Natural killer cell (primary cell): ENCODE measurements around the gene KRT32. TPM values are rescaled to one million over a fixed set of nuclear protein-coding genes. Genes with fewer than 3 reads are reported as not detected.
A peak's percentile ranks its signal among the peaks of the same experiment; 100 is the strongest.

Source experiments
- ATAC-seq, 3 donors: fragments of 150-1000 bp in 2 of 3; fragments of 200-7000 bp in 1 of 3; cut with Tn5 transposase; 1 replicate in 1 of 3; 2 replicates in 2 of 3; pipeline ENCODE4 v1.10.0; 2021; ENCODE audit warnings: mild to moderate bottlenecking in 2 of 3, moderate library complexity in 2 of 3
- DNase-seq, 2 donors: peaks; one replicate each; pipeline versions ENCODE4 v3.0.0 to v3.0.0-alpha.2; 2013 to 2021; ENCODE audit warnings: mixed read lengths in 1 of 2
- H3K27ac ChIP-seq: one replicate; pipeline ENCODE4 v1.5.1; 2013; ENCODE audit warnings: mild to moderate bottlenecking, low read length
- H3K27me3 ChIP-seq: one replicate; pipeline ENCODE4 v1.6.1; 2013; ENCODE audit warnings: low read length; ENCODE audit not compliant: control insufficient read depth, insufficient read depth
- H3K36me3 ChIP-seq: one replicate; pipeline ENCODE4 v1.6.1; 2013; ENCODE audit warnings: low read length; ENCODE audit not compliant: control insufficient read depth, insufficient read depth
- H3K4me1 ChIP-seq: one replicate; pipeline ENCODE4 v1.6.1; 2013; ENCODE audit warnings: low read length; ENCODE audit not compliant: control insufficient read depth, insufficient read depth
- H3K4me3 ChIP-seq: one replicate; pipeline ENCODE4 v1.5.1; 2013; ENCODE audit warnings: low read length
- H3K9me3 ChIP-seq: one replicate; pipeline ENCODE4 v1.6.1; 2013; ENCODE audit warnings: low read length; ENCODE audit not compliant: control insufficient read depth, insufficient read depth
- H3K27ac Mint-ChIP-seq, 2 donors: one replicate each; pipeline ENCODE4 v1.8.0; 2022; ENCODE audit warnings: mild to moderate bottlenecking in 2 of 2, mixed read lengths in 2 of 2, moderate library complexity in 1 of 2
- H3K27me3 Mint-ChIP-seq, 2 donors: one replicate each; pipeline ENCODE4 v1.8.0; 2022; ENCODE audit warnings: low read depth in 2 of 2, mixed read lengths in 2 of 2
- H3K36me3 Mint-ChIP-seq: one replicate; pipeline ENCODE4 v1.8.0; 2022; ENCODE audit warnings: mixed read lengths
- H3K4me1 Mint-ChIP-seq, 2 donors: one replicate each; pipeline ENCODE4 v1.8.0; 2022; ENCODE audit warnings: mixed read lengths in 2 of 2
- H3K4me3 Mint-ChIP-seq: one replicate; pipeline ENCODE4 v1.8.0; 2022; ENCODE audit warnings: mild to moderate bottlenecking, moderate library complexity, mixed read lengths
- H3K9me3 Mint-ChIP-seq, 2 donors: one replicate each; pipeline ENCODE4 v1.8.0; 2022; ENCODE audit warnings: mixed read lengths in 2 of 2
- WGBS: methylation state at CpG from one replicate; pipeline ENCODE4 v1.1.7; 2013; ENCODE audit warnings: missing lambda C conversion rate; ENCODE audit not compliant: insufficient coverage; 5-methylcytosine and 5-hydroxymethylcytosine counted together
- intact Hi-C: fragments of 100-400 bp; cut with micrococcal nuclease; formaldehyde crosslinking; loops from one replicate; pipeline ENCODE4 v1.14.2; 2022
- total RNA-seq, 4 donors: library from RNA; stranded (reverse); fragments of 120-200 nt in 1 of 4; gene quantifications; one replicate each; pipeline versions ENCODE4 v1.2.3 to v1.2.4, GENCODE V29; 2013 to 2022
- TF ChIP-seq, protein P1 (sequence below): fragments of 200-600 bp; IDR thresholded peaks from one replicate; pipeline ENCODE4 v1.8.0; 2022; ENCODE audit warnings: antibody characterized with exemption

KRT32 gene
- total RNA-seq, 3 donors from 2014 or later (not counting 1 experiment from before 2014, with no cell fraction given), result not detected

DNA sequence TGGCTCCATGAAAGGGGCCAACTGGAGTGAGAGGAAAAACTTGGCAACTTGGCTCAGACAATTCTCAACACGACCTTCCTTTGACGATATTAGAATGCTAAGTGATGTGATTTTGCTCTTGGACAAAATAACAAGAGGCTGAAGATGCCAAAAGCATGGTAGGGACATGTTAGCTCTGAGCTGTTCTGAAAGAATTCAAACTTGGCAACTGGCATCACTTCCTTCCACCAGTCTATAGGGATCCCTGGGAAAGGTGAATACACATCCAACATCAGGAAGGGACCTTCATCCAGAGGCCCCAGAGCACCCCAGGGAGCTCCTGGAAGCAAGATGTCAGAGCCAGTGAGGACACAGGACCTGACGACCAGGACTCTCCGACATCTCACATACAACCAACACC is 47.1 kb downstream of the KRT32 start:
- Mint-ChIP-seq H3K9me3 (no peaks in the 10 kb centered on the region), H3K27me3 (peaks cover 3 to 23% of the 10 kb centered on the region in 2 donors)
- WGBS, result 93% methylated on average over 4 of the region's 4 CpGs

GRCh38 chr17:41419716-41420115 is 47.5 kb downstream of the KRT32 start:
- peaks cover 3 to 23% of the 10 kb centered on the region in 2 donors for H3K27me3 Mint-ChIP-seq
- peaks cover 13% of the 10 kb centered on the region for H3K4me1 ChIP-seq
- intact Hi-C loops, result no loop called here
- no peak overlapping the region for H3K4me3 ChIP-seq
- H3K9me3 Mint-ChIP-seq, result no peaks in the 10 kb centered on the region
- no peak overlapping the region for H3K27ac ChIP-seq
- H3K27me3 ChIP-seq, result no peaks in the 10 kb centered on the region
- TF ChIP-seq, protein P1, sequence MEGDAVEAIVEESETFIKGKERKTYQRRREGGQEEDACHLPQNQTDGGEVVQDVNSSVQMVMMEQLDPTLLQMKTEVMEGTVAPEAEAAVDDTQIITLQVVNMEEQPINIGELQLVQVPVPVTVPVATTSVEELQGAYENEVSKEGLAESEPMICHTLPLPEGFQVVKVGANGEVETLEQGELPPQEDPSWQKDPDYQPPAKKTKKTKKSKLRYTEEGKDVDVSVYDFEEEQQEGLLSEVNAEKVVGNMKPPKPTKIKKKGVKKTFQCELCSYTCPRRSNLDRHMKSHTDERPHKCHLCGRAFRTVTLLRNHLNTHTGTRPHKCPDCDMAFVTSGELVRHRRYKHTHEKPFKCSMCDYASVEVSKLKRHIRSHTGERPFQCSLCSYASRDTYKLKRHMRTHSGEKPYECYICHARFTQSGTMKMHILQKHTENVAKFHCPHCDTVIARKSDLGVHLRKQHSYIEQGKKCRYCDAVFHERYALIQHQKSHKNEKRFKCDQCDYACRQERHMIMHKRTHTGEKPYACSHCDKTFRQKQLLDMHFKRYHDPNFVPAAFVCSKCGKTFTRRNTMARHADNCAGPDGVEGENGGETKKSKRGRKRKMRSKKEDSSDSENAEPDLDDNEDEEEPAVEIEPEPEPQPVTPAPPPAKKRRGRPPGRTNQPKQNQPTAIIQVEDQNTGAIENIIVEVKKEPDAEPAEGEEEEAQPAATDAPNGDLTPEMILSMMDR, result no peak
- DNase-seq, result peak in 1 of 2 donors; percentile 38
- no peaks in the 10 kb centered on the region for H3K36me3 ChIP-seq
- no peaks in the 10 kb centered on the region for H3K36me3 Mint-ChIP-seq
- peak in 1 of 3 donors; percentile 28 for ATAC-seq
- no peaks in the 10 kb centered on the region for H3K4me1 Mint-ChIP-seq
- no peak overlapping the region for H3K4me3 Mint-ChIP-seq
- WGBS, result 48% methylated on average over 4 of the region's 4 CpGs
- no peaks in the 10 kb centered on the region for H3K9me3 ChIP-seq
- H3K27ac Mint-ChIP-seq, result no peak overlapping the region

More for the DNA sequence above, 47.1 kb downstream of the KRT32 start:
- TF ChIP-seq, protein P1, result no peak
- no peak overlapping the region for H3K4me3 Mint-ChIP-seq
- ATAC-seq, result no peak
- no peaks in the 10 kb centered on the region for H3K36me3 Mint-ChIP-seq
- Histone ChIP-seq H3K27ac (no peak overlapping the region), H3K4me3 (no peak overlapping the region), H3K36me3 (no peaks in the 10 kb centered on the region), H3K4me1 (peaks cover 13% of the 10 kb centered on the region), H3K9me3 (no peaks in the 10 kb centered on the region), H3K27me3 (no peaks in the 10 kb centered on the region)
- DNase-seq, result no peak
- H3K27ac Mint-ChIP-seq, result no peak overlapping the region
- no peaks in the 10 kb centered on the region for H3K4me1 Mint-ChIP-seq
- intact Hi-C loops, result no loop called here

GRCh38 chr17:41418116-41418860 is 48.9 kb downstream of the KRT32 start:
- Mint-ChIP-seq H3K27ac (no peak overlapping the region), H3K27me3 (peaks cover 8 to 26% of the 10 kb centered on the region in 2 donors), H3K9me3 (no peaks in the 10 kb centered on the region), H3K4me1 (no peaks in the 10 kb centered on the region), H3K4me3 (no peak overlapping the region), H3K36me3 (no peaks in the 10 kb centered on the region)
- Histone ChIP-seq H3K27me3 (no peaks in the 10 kb centered on the region), H3K9me3 (no peaks in the 10 kb centered on the region), H3K36me3 (no peaks in the 10 kb centered on the region), H3K4me3 (no peak overlapping the region), H3K4me1 (peaks cover 13% of the 10 kb centered on the region), H3K27ac (no peak overlapping the region)
- intact Hi-C loops, result no loop called here
- ATAC-seq (no peak), DNase-seq (no peak)
- TF ChIP-seq, protein P1, result no peak
- WGBS, result 93% methylated on average over 6 of the region's 7 CpGs

DNA sequence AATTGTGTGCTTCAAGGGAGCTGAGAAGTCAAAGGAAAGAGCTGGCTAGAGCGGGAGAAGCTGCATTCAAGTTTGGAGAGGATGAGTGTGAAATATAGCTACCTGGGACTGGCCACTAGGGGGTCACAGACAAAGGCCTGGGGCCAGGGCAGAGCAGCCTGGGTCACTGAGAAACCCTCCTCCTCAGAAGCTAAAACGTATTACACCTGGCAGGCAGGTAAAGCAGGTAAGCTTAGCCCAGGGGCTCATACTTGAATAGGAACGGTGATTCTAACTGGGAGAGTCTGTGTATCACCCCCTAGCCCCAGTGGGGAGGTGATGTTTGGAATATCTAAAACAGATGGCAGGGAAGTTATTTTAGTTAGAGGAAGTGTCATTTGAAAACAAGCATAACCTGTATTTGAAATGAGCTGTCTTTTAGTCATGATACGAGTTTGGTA is 49.6 kb downstream of the KRT32 start:
- no peak overlapping the region for H3K4me3 ChIP-seq
- ATAC-seq, result no peak
- TF ChIP-seq, protein P1, result peak; percentile 15
- Mint-ChIP-seq H3K4me1 (no peaks in the 10 kb centered on the region), H3K4me3 (no peak overlapping the region), H3K27me3 (peaks cover 8 to 21% of the 10 kb centered on the region in 2 donors), H3K9me3 (no peaks in the 10 kb centered on the region), H3K27ac (no peak overlapping the region), H3K36me3 (no peaks in the 10 kb centered on the region)
- no peaks in the 10 kb centered on the region for H3K27me3 ChIP-seq
- WGBS, result 88% methylated on average over 4 of the region's 4 CpGs
- H3K9me3 ChIP-seq, result no peaks in the 10 kb centered on the region
- peaks cover 13% of the 10 kb centered on the region for H3K4me1 ChIP-seq
- intact Hi-C loops, result no loop called here
- H3K36me3 ChIP-seq, result no peaks in the 10 kb centered on the region
- no peak overlapping the region for H3K27ac ChIP-seq
- DNase-seq, result peak in 1 of 2 donors; percentile 12
